ENCODE data around the gene CMTM4. TPM values are rescaled to one million over a fixed set of nuclear protein-coding genes. Genes with fewer than 3 reads are reported as not detected.
A peak's percentile ranks its signal among the peaks of the same experiment; 100 is the strongest.

Gene CMTM4
- total RNA-seq, 1 donor from 2014 or later, result 15.5 TPM

GRCh38 chr16:66728117-66728787, 31.7 kb upstream of the CMTM4 start:
- Mint-ChIP-seq H3K4me1 (ENCODE audit: unreplicated experiment) (no peaks in the 10 kb centered on the region), H3K27ac (ENCODE audit: unreplicated experiment) (no peak overlapping the region), H3K36me3 (ENCODE audit: low read depth, unreplicated experiment) (peaks cover 43% of the 10 kb centered on the region), H3K9me3 (ENCODE audit: unreplicated experiment) (no peaks in the 10 kb centered on the region), H3K4me3 (ENCODE audit: unreplicated experiment) (no peak overlapping the region), H3K27me3 (ENCODE audit: unreplicated experiment) (peaks cover 2% of the 10 kb centered on the region)
- no peak for DNase-seq (ENCODE audit: low spot score)
- TF ChIP-seq CTCF (IDR thresholded peaks at IDR 0.05; ENCODE audit: unreplicated experiment), result peak; percentile 72

GRCh38 chr16:66720766-66721165, 24.2 kb upstream of the CMTM4 start:
- Mint-ChIP-seq H3K4me1 (ENCODE audit: unreplicated experiment) (no peaks in the 10 kb centered on the region), H3K27me3 (ENCODE audit: unreplicated experiment) (no peaks in the 10 kb centered on the region), H3K27ac (ENCODE audit: unreplicated experiment) (no peak overlapping the region), H3K36me3 (ENCODE audit: low read depth, unreplicated experiment) (peaks cover 20% of the 10 kb centered on the region), H3K9me3 (ENCODE audit: unreplicated experiment) (no peaks in the 10 kb centered on the region), H3K4me3 (ENCODE audit: unreplicated experiment) (no peak overlapping the region)
- no peak for DNase-seq (ENCODE audit: low spot score)
- TF ChIP-seq CTCF (IDR thresholded peaks at IDR 0.05; ENCODE audit: unreplicated experiment), result no peak

GRCh38 chr16:66719246-66719645, 22.7 kb upstream of the CMTM4 start:
- Mint-ChIP-seq H3K36me3 (ENCODE audit: low read depth, unreplicated experiment) (peaks cover 15% of the 10 kb centered on the region), H3K4me3 (ENCODE audit: unreplicated experiment) (no peak overlapping the region)

GRCh38 chr16:66717776-66718175, 21.2 kb upstream of the CMTM4 start:
- Mint-ChIP-seq H3K27ac (ENCODE audit: unreplicated experiment) (no peak overlapping the region), H3K36me3 (ENCODE audit: low read depth, unreplicated experiment) (peaks cover 4% of the 10 kb centered on the region), H3K4me3 (ENCODE audit: unreplicated experiment) (no peak overlapping the region), H3K9me3 (ENCODE audit: unreplicated experiment) (no peaks in the 10 kb centered on the region), H3K27me3 (ENCODE audit: unreplicated experiment) (peaks cover 1% of the 10 kb centered on the region), H3K4me1 (ENCODE audit: unreplicated experiment) (no peaks in the 10 kb centered on the region)
- no peak for DNase-seq (ENCODE audit: low spot score)
- no peak for TF ChIP-seq CTCF (IDR thresholded peaks at IDR 0.05; ENCODE audit: unreplicated experiment)

More at GRCh38 chr16:66719246-66719645, 22.7 kb upstream of the CMTM4 start:
- H3K27me3 Mint-ChIP-seq (ENCODE audit: unreplicated experiment), result peaks cover 1% of the 10 kb centered on the region
- no peak for TF ChIP-seq CTCF (IDR thresholded peaks at IDR 0.05; ENCODE audit: unreplicated experiment)
- H3K27ac Mint-ChIP-seq (ENCODE audit: unreplicated experiment), result no peak overlapping the region
- no peaks in the 10 kb centered on the region for H3K9me3 Mint-ChIP-seq (ENCODE audit: unreplicated experiment)
- DNase-seq (ENCODE audit: low spot score), result no peak
- H3K4me1 Mint-ChIP-seq (ENCODE audit: unreplicated experiment), result no peaks in the 10 kb centered on the region

- no peaks in the 10 kb centered on the region for H3K4me1 Mint-ChIP-seq (ENCODE audit: unreplicated experiment)
- H3K27me3 Mint-ChIP-seq (ENCODE audit: unreplicated experiment), result peaks cover 1% of the 10 kb centered on the region
- H3K36me3 Mint-ChIP-seq (ENCODE audit: low read depth, unreplicated experiment), result peaks cover 9% of the 10 kb centered on the region
- DNase-seq (ENCODE audit: low spot score), result peak; percentile 58
- H3K9me3 Mint-ChIP-seq (ENCODE audit: unreplicated experiment), result no peaks in the 10 kb centered on the region
- peak; percentile 19 for TF ChIP-seq CTCF (IDR thresholded peaks at IDR 0.05; ENCODE audit: unreplicated experiment)
- H3K27ac Mint-ChIP-seq (ENCODE audit: unreplicated experiment), result no peak overlapping the region
- H3K4me3 Mint-ChIP-seq (ENCODE audit: unreplicated experiment), result no peak overlapping the region
Measured at GRCh38 chr16:66717112-66717675, 20.7 kb upstream of the CMTM4 start.

Data from endothelial cell (in vitro differentiated cells).